ENCODE results near the gene KCND2.

Gene KCND2

GRCh38 chr7:120413164-120413563 lies 140.2 kb downstream of the KCND2 start:
- no peak for DNase-seq (ENCODE audit: low read depth)
- TF ChIP-seq CTCF (IDR thresholded peaks at IDR 0.05; ENCODE audit: control insufficient read depth, insufficient read depth, low read depth, low read length, missing control alignments): no peak
- no peak overlapping the region for H3K4me3 ChIP-seq (ENCODE audit: control insufficient read depth, low read depth, low read length)

DNA sequence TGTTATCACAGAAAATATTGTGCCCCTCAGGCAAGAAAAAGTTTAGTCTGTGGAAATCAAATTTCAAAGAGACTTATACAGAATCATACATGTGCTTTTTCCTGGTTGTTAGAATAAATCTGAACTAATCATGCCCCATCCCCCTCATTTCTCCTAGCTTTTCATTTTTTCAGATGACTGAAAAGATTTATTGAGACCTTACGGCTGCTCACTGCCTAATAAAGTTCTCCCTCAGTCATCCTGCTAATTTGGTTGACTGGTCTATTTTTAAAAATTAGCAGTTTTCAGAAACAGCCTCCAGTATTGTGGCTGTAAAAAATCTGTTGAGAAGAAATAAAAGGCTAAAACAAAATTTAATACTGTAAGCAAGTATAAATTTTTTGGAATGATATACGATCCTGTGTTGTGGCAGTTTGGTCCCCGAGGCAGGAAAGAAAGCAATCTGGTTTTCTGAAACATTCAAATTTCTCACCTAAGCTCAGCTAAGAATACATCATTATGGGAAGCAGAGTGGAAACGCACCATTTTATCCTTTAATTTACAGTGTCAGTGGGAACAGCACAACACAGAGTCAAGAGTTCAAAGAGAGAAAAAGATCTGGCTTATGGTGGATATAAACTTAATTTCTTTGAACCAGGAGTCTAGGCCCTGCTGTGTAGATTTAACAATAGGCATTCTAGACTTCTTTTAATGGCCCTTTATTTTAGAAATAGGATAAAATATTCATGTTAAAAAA lies 144.4 kb downstream of the KCND2 start:
- no peak overlapping the region for H3K4me3 ChIP-seq (ENCODE audit: control insufficient read depth, low read depth, low read length)
- TF ChIP-seq CTCF (IDR thresholded peaks at IDR 0.05; ENCODE audit: control insufficient read depth, insufficient read depth, low read depth, low read length, missing control alignments): no peak
- no peak for DNase-seq (ENCODE audit: low read depth)

DNA sequence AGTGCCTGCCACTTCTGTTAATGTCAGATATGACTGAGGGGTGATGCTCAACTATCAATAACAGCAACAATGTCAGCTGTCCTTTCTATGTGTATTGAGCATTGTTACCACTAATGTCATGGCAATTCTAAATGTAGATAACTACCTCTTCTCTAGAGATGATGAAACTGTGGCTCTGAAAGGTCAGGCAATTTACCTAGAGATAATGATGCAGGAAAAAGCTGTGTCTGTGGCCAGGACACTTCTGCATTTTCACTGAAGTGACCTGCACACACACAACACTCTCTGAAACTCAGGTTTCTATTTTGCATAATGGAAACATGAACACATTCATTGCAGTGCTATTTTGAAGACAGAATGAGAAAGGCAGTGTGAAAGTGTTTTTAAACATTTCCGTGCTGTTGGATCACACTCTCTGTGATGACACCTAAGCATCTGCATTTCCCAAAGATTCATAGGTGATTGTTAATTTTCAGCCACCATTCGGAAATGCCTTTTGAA lies 148.2 kb downstream of the KCND2 start:
- no peak for DNase-seq (ENCODE audit: low read depth)
- no peak for TF ChIP-seq CTCF (IDR thresholded peaks at IDR 0.05; ENCODE audit: control insufficient read depth, insufficient read depth, low read depth, low read length, missing control alignments)
- no peak overlapping the region for H3K4me3 ChIP-seq (ENCODE audit: control insufficient read depth, low read depth, low read length)

- no peak overlapping the region for H3K4me3 ChIP-seq (ENCODE audit: control insufficient read depth, low read depth, low read length)
- no peak for TF ChIP-seq CTCF (IDR thresholded peaks at IDR 0.05; ENCODE audit: control insufficient read depth, insufficient read depth, low read depth, low read length, missing control alignments)
- DNase-seq (ENCODE audit: low read depth): no peak
Observed at GRCh38 chr7:120431016-120431415, 158.0 kb downstream of the KCND2 start.

DNA sequence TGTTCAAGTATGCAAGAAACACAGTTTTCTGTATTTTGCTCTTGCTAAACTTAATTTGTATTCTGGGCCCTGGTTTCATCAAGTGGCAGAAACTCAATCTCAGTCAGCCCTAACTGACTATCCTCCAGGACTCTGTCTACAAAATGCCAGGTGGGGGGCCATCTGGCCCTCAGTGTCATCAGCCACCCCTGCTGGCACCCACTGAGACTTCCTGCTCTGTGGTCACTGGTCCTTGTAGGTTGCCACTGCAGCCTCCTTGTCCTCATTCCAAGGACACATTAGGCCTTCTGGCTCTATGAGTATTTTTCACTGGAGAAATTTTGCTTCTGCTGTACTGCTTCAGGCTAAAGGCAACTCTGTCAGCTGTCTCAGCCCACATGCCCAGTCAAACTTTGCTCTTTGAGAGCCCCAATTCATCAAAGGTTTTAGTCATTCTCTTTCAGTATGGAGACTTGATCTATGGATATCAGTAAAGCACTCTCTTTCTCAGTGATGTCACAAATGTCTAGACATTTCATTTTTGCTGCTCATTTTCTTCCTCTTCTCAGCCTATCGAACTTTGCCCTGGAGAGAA lies 163.6 kb downstream of the KCND2 start:
- no peak overlapping the region for H3K4me3 ChIP-seq (ENCODE audit: control insufficient read depth, low read depth, low read length)
- no peak for DNase-seq (ENCODE audit: low read depth)
- TF ChIP-seq CTCF (IDR thresholded peaks at IDR 0.05; ENCODE audit: control insufficient read depth, insufficient read depth, low read depth, low read length, missing control alignments): no peak

DNA sequence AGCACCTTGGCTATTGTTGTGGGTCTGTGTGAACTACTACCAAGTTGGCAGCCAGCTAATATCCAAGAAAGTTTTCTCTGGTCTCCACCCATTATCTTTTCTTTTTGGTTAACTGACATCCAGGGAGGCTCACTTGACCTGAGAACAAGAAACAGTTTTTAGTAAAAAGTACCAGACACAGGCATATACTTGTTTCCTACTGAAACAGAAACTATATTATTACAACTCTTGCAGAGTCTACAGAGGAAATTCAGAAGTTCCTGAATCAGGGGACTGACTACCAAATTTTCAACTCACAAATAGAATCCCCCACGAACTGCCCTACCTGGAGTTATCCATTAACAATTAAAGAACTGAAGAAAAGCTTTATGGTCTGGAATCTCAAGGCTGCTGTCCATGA lies 168.9 kb downstream of the KCND2 start:
- DNase-seq (ENCODE audit: low read depth): no peak
- H3K4me3 ChIP-seq (ENCODE audit: control insufficient read depth, low read depth, low read length): no peak overlapping the region

More for the DNA sequence above, 168.9 kb downstream of the KCND2 start:
- no peak for TF ChIP-seq CTCF (IDR thresholded peaks at IDR 0.05; ENCODE audit: control insufficient read depth, insufficient read depth, low read depth, low read length, missing control alignments)

All from AG09309 (cell line).